OCI-LY3 (cell line): ENCODE measurements around the gene ABI1.

Experiments used
- H2AFZ ChIP-seq: fragments of 200-600, 300-600 bp; shearing (Covaris generic); 2 replicates; pipeline ENCODE4 v1.6.0; 2014; ENCODE audit warnings: antibody characterized with exemption, low read depth, low read length
- H3K27ac ChIP-seq: fragments of 200-600, 300-600 bp; sonication (generic); 2 replicates; pipeline ENCODE4 v1.5.1; 2014; ENCODE audit warnings: mild to moderate bottlenecking, low read length, moderate library complexity, mixed read lengths
- H3K27me3 ChIP-seq: fragments of 200-600, 300-600 bp; sonication (generic); 2 replicates; pipeline ENCODE4 v1.6.1; 2014; ENCODE audit warnings: low read depth, low read length, mixed read lengths
- H3K36me3 ChIP-seq: fragments of 200-600, 300-600 bp; sonication (generic); replicated peaks from 2 replicates; pipeline ENCODE3; 2014; ENCODE audit warnings: low read depth, low read length, mixed read lengths
- H3K4me1 ChIP-seq: fragments of 300-600, 200-600 bp; sonication (generic); 2 replicates; pipeline ENCODE4 v1.6.1; 2014; ENCODE audit warnings: low read length, mixed read lengths
- H3K4me2 ChIP-seq: fragments of 200-600, 300-600 bp; sonication (generic); 2 replicates; pipeline ENCODE4 v1.6.1; 2014; ENCODE audit warnings: low read length, mixed read lengths
- H3K4me3 ChIP-seq: fragments of 300-600, 200-600 bp; sonication (generic); 2 replicates; pipeline ENCODE4 v1.5.1; 2014; ENCODE audit warnings: antibody characterized with exemption, mild to moderate bottlenecking, low read length, moderate library complexity
- H3K79me2 ChIP-seq: fragments of 300-600, 200-600 bp; shearing (Covaris generic); 2 replicates; pipeline ENCODE4 v1.6.1; 2014; ENCODE audit warnings: mild to moderate bottlenecking, low read length, mixed read lengths
- H3K9ac ChIP-seq: fragments of 300-600, 200-600 bp; shearing (Covaris generic); 2 replicates; pipeline ENCODE4 v1.6.0; 2014; ENCODE audit warnings: mild to moderate bottlenecking, low read length, moderate library complexity
- H3K9me3 ChIP-seq: fragments of 200-600, 300-600 bp; shearing (Covaris generic); 2 replicates; pipeline ENCODE4 v1.6.1; 2014; ENCODE audit warnings: low read length, mixed read lengths; ENCODE audit not compliant: insufficient read depth
- H4K20me1 ChIP-seq: fragments of 200-600, 300-600 bp; sonication (generic); 2 replicates; pipeline ENCODE4 v1.6.1; 2016; ENCODE audit warnings: low read length, mixed read lengths; ENCODE audit not compliant: insufficient read depth
- EZH2phosphoT487 ChIP-seq: fragments of 200-600 bp; shearing (Covaris generic); IDR thresholded peaks from 2 replicates; pipeline ENCODE4 v1.6.1; 2018; ENCODE audit warnings: antibody characterized with exemption, mixed run types, low read depth
- TF ChIP-seq, protein P1 (sequence below): fragments of 200-600, 300-600 bp; sonication (generic); IDR thresholded peaks from 2 replicates; pipeline ENCODE4 v1.5.1; 2014; ENCODE audit warnings: antibody characterized with exemption, low read length, low read depth

ABI1 gene

DNA sequence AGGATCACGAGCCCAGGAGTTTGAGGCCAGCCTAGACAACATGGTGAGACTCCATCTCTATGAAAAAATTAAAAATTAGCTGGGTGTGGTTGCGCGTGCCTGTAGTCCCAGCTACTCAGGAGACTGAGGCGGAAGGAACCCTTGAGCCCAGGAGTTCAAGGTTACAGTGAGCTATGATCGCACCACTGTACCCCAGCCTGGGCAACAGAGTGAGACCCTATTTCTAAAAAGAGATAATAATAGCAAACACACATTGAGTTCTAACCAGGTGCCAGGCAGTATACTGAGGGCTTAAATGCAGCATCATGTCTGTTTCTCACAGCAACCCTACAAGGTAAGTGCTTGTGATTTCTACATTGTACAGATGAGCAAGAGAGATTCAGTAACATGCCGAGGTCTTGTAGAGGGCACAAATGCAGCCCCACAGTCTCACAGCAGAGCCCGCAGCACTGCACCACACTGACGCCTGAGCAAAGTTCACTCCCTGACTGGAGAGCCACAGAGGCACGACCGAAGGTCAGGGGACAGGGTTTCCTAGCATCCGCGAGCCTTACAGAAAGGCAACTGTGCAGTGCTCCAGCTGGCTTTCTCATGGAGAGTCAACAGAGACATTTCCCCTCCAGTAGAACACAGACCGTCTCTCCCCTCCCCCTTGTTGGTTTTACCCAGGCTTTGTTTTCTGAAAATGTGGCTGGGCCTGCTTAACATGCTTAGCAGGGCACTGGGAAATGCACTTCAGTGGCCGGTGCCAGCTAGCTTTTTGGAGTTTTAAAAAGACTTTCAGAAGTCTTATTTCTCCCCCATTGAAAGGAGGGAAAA lies 126.8 kb downstream of the ABI1 start:
- H3K4me3 ChIP-seq, result no peak overlapping the region
- no peak for TF ChIP-seq EZH2phosphoT487
- TF ChIP-seq, protein P1, sequence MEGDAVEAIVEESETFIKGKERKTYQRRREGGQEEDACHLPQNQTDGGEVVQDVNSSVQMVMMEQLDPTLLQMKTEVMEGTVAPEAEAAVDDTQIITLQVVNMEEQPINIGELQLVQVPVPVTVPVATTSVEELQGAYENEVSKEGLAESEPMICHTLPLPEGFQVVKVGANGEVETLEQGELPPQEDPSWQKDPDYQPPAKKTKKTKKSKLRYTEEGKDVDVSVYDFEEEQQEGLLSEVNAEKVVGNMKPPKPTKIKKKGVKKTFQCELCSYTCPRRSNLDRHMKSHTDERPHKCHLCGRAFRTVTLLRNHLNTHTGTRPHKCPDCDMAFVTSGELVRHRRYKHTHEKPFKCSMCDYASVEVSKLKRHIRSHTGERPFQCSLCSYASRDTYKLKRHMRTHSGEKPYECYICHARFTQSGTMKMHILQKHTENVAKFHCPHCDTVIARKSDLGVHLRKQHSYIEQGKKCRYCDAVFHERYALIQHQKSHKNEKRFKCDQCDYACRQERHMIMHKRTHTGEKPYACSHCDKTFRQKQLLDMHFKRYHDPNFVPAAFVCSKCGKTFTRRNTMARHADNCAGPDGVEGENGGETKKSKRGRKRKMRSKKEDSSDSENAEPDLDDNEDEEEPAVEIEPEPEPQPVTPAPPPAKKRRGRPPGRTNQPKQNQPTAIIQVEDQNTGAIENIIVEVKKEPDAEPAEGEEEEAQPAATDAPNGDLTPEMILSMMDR, result no peak
- H3K27me3 ChIP-seq, result no peaks in the 10 kb centered on the region
- peaks cover 85% of the 10 kb centered on the region for H3K4me1 ChIP-seq
- no peak overlapping the region for H2AFZ ChIP-seq
- H3K36me3 ChIP-seq, result peaks cover 31% of the 10 kb centered on the region
- peak overlapping the region; percentile 99 for H3K27ac ChIP-seq
- H3K9me3 ChIP-seq, result no peaks in the 10 kb centered on the region
- H3K79me2 ChIP-seq, result peaks cover 33% of the 10 kb centered on the region
- H3K4me2 ChIP-seq, result no peak overlapping the region
- H4K20me1 ChIP-seq, result no peaks in the 10 kb centered on the region
- H3K9ac ChIP-seq, result no peak overlapping the region

DNA sequence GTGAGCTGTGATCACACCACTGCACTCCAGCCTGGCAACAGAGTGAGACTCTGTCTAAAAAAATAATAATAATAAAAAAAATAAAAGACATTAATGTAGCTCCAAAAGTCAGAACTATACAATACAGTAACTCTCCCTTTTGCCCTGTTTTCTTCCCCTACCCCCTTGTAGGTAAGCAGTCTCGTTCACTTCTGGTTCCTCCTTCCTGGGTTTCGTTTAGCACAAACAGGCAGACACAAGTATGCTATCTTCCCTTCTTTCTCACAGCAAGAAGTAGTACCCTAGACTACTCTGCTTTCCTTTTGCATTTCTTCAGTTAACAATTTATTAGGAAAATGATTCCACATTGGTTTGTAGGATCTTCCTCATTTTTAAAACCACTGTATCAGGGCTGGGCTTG lies 130.2 kb downstream of the ABI1 start:
- no peak for TF ChIP-seq EZH2phosphoT487
- TF ChIP-seq, protein P1, result no peak
- H3K4me2 ChIP-seq, result peak overlapping the region; percentile 52
- no peaks in the 10 kb centered on the region for H4K20me1 ChIP-seq
- H2AFZ ChIP-seq, result no peak overlapping the region
- H3K9ac ChIP-seq, result peak overlapping the region; percentile 60
- peak overlapping the region; percentile 91 for H3K27ac ChIP-seq
- peaks cover 24% of the 10 kb centered on the region for H3K79me2 ChIP-seq
- no peaks in the 10 kb centered on the region for H3K9me3 ChIP-seq
- no peaks in the 10 kb centered on the region for H3K27me3 ChIP-seq
- H3K4me3 ChIP-seq, result no peak overlapping the region
- H3K36me3 ChIP-seq, result peaks cover 25% of the 10 kb centered on the region
- peaks cover 66% of the 10 kb centered on the region for H3K4me1 ChIP-seq

DNA sequence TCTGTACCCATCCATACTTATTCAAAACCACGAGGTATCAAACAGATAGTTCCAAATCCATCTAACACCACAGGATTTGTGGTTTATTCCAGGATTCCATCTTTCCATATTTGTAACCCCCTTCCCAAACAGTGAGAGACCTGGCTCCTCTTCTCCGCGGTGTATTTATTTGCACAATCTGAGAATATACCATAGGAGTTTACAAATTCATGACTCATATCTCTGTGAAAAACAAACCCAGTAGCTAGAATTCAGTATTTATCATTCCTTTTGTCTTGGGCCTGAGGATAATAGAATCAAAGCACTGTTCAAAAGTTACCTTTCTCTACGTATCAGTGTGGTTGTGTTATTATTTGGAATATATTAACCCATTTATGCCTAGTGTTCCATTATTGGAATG lies 131.4 kb downstream of the ABI1 start:
- Histone ChIP-seq H3K36me3 (peaks cover 26% of the 10 kb centered on the region), H3K27me3 (no peaks in the 10 kb centered on the region), H3K4me1 (peaks cover 55% of the 10 kb centered on the region), H3K79me2 (peaks cover 17% of the 10 kb centered on the region), H4K20me1 (no peaks in the 10 kb centered on the region), H3K9ac (0 out of 2 replicates have a peak overlapping the region, but pooled peaks have one; percentile 6), H3K27ac (peak overlapping the region; percentile 53), H3K4me2 (no peak overlapping the region), H3K4me3 (no peak overlapping the region), H3K9me3 (no peaks in the 10 kb centered on the region), H2AFZ (no peak overlapping the region)
- no peak for TF ChIP-seq EZH2phosphoT487
- TF ChIP-seq, protein P1, result no peak

DNA sequence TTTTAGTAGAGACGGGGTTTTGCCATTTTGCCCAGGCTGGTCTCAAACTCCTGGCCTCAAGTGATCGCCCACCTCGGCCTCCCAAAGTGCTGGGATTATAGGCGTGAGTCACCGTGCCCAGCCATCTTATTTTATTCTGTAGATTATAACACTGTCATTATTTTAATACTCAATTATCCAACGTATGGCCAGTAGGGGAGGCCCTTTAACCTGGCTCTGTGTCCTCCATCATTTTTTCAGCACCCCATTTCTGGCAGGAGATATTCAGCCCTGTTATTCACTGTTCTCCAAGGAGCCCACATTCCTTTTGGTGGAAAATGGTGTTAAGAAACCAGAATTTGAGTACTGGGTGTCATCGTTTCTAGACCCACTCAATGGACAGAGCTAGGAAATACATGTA lies 131.8 kb downstream of the ABI1 start:
- Histone ChIP-seq H4K20me1 (no peaks in the 10 kb centered on the region), H3K27me3 (no peaks in the 10 kb centered on the region), H3K4me1 (peaks cover 51% of the 10 kb centered on the region), H3K36me3 (peaks cover 26% of the 10 kb centered on the region), H3K9ac (0 out of 2 replicates have a peak overlapping the region, but pooled peaks have one; percentile 6), H2AFZ (no peak overlapping the region), H3K4me2 (no peak overlapping the region), H3K4me3 (no peak overlapping the region), H3K27ac (peak overlapping the region; percentile 53), H3K9me3 (no peaks in the 10 kb centered on the region), H3K79me2 (peaks cover 15% of the 10 kb centered on the region)
- TF ChIP-seq, protein P1, result peak; percentile 48
- no peak for TF ChIP-seq EZH2phosphoT487
